GM19324 (cell line): Measurements from ENCODE around the gene AGBL5.

Source experiments
- ATAC-seq: cut with Tn5 transposase; IDR thresholded peaks from one replicate; pipeline ENCODE4 v1.9.1; 2021; ENCODE audit warnings: mild to moderate bottlenecking, moderate library complexity; ENCODE audit not compliant: unreplicated experiment, low FRiP score

AGBL5 gene

GRCh38 chr2:27086724-27087593, 35.5 kb downstream of the AGBL5 start, which contains the start of gene KHK:
Gene KHK (plus strand): TSS chr2:27086772. CDS start chr2:27087260, 488 bp downstream.
- peak; percentile 14 for ATAC-seq

- no peak for ATAC-seq
Observed at GRCh38 chr2:27087823-27088410, 36.4 kb downstream of the AGBL5 start.

- ATAC-seq, result no peak
Observed at GRCh38 chr2:27088634-27089033, 37.2 kb downstream of the AGBL5 start.

- ATAC-seq, result no peak
Observed at GRCh38 chr2:27089111-27089954, 37.9 kb downstream of the AGBL5 start.

- no peak for ATAC-seq
Observed at GRCh38 chr2:27091746-27092695, 40.6 kb downstream of the AGBL5 start.

GRCh38 chr2:27092696-27093429, 41.4 kb downstream of the AGBL5 start:
- no peak for ATAC-seq

GRCh38 chr2:27093430-27094352, 42.2 kb downstream of the AGBL5 start:
- ATAC-seq, result no peak

- ATAC-seq, result no peak
Observed at GRCh38 chr2:27094353-27094984, 43.0 kb downstream of the AGBL5 start.

- no peak for ATAC-seq
Observed at GRCh38 chr2:27095427-27095744, 43.9 kb downstream of the AGBL5 start.

GRCh38 chr2:27095745-27096651, 44.5 kb downstream of the AGBL5 start:
- no peak for ATAC-seq

GRCh38 chr2:27096748-27097297, 45.4 kb downstream of the AGBL5 start:
- ATAC-seq, result no peak

- no peak for ATAC-seq
Observed at GRCh38 chr2:27097341-27097740, 45.9 kb downstream of the AGBL5 start.

GRCh38 chr2:27099334-27099955, 48.0 kb downstream of the AGBL5 start:
- ATAC-seq, result no peak

GRCh38 chr2:27100036-27100435, 48.6 kb downstream of the AGBL5 start:
- ATAC-seq, result no peak

- no peak for ATAC-seq
Observed at GRCh38 chr2:27102329-27102728, 50.9 kb downstream of the AGBL5 start.

- ATAC-seq, result no peak
Observed at GRCh38 chr2:27105981-27106380, 54.5 kb downstream of the AGBL5 start.
